KOPT-K1 (cell line): ENCODE measurements around the gene MINK1.
A peak's percentile ranks its signal among the peaks of the same experiment; 100 is the strongest.

Experiments
- H3K27ac ChIP-seq: fragments of 200-600 bp; sonication (generic); 2 replicates; pipeline ENCODE4 v1.5.1; 2016; ENCODE audit warnings: antibody characterized with exemption, mild to moderate bottlenecking, low read depth, low read length; ENCODE audit not compliant: poor library complexity, severe bottlenecking
- H3K36me3 ChIP-seq: fragments of 200-600 bp; sonication (generic); 2 replicates; pipeline ENCODE4 v1.5.1; 2017; ENCODE audit warnings: antibody characterized with exemption, mild to moderate bottlenecking, low read length, moderate library complexity; ENCODE audit not compliant: insufficient read depth
- H3K9me3 ChIP-seq: fragments of 200-600 bp; sonication (generic); 2 replicates; pipeline ENCODE4 v1.5.1; 2017; ENCODE audit warnings: antibody characterized with exemption, low read length, mild to moderate bottlenecking; ENCODE audit not compliant: insufficient read depth, poor library complexity, severe bottlenecking

Gene MINK1

GRCh38 chr17:4933646-4934045 lies 100.5 kb downstream of the MINK1 start:
- H3K9me3 ChIP-seq = no peaks in the 10 kb centered on the region

DNA sequence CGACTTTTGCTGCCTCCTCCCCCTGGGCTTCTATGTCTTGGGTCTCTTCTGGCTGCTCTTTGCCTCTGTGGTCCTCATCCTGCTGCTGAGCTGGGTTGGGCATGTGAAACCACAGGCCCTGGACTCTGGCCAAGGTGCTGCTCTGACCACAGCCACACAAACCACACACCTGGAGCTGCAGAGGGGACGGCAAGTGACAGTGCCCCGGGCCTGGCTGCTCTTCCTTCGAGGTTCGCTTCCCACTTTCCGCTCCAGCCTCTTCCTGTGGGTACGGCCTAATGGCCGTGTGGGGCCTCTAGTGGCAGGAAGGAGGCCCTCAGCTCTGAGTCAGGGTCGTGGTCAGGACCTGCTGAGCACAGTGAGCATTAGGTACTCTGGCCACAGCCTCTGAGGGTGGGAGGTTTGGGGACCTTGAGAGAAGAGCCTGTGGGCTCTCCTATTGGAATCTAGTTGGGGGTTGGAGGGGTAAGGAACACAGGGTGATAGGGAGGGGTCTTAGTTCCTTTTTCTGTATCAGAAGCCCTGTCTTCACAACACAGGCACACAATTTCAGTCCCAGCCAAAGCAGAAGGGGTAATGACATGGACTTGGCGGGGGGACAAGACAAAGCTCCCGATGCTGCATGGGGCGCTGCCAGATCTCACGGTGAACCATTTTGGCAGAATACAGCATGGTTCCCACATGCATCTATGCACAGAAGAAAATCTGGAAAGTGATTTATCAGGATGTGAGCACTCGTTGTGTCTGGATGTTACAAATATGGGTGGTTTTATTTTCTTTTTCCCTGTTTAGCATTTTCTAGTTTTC lies 101.2 kb downstream of the MINK1 start:
- H3K27ac ChIP-seq = no peak overlapping the region
- H3K36me3 ChIP-seq = peaks cover 62% of the 10 kb centered on the region

More at GRCh38 chr17:4933646-4934045, 100.5 kb downstream of the MINK1 start:
- Histone ChIP-seq H3K27ac (no peak overlapping the region), H3K36me3 (peaks cover 68% of the 10 kb centered on the region)

GRCh38 chr17:4935650-4936049 lies 102.5 kb downstream of the MINK1 start:
- peaks cover 51% of the 10 kb centered on the region for H3K36me3 ChIP-seq
- H3K27ac ChIP-seq = no peak overlapping the region
- H3K9me3 ChIP-seq = no peaks in the 10 kb centered on the region

More for the DNA sequence above, 101.2 kb downstream of the MINK1 start:
- H3K9me3 ChIP-seq = no peaks in the 10 kb centered on the region

- Histone ChIP-seq H3K36me3 (peaks cover 44% of the 10 kb centered on the region), H3K9me3 (no peaks in the 10 kb centered on the region), H3K27ac (no peak overlapping the region)
These were observed 103.3 kb downstream of the MINK1 start for GRCh38 chr17:4936436-4936835.

GRCh38 chr17:4937553-4937952 lies 104.4 kb downstream of the MINK1 start:
- Histone ChIP-seq H3K27ac (no peak overlapping the region), H3K36me3 (peaks cover 50% of the 10 kb centered on the region), H3K9me3 (no peaks in the 10 kb centered on the region)

DNA sequence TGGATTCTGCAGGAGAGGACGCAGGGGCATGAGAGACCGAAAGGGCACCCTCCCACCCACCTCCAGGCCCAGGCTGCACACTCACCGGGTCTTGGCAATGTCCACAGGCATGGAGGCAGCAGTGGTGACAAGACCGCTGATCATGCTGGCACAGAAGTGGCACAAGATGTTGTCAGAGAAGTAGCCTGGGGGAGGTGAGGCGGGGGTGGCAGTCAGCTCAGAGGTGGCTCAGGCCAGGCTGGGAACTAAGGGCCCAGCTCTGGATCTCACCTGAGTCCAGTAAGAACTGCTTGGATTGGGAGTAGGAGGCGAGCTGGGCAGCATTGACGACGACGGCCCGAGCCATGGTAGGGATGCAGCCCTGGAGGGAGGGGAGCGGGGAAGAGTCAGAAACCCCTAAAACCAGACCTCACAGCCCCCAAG lies 104.9 kb downstream of the MINK1 start:
- H3K36me3 ChIP-seq = peaks cover 50% of the 10 kb centered on the region
- H3K27ac ChIP-seq = peak overlapping the region; percentile 99
- H3K9me3 ChIP-seq = no peaks in the 10 kb centered on the region

DNA sequence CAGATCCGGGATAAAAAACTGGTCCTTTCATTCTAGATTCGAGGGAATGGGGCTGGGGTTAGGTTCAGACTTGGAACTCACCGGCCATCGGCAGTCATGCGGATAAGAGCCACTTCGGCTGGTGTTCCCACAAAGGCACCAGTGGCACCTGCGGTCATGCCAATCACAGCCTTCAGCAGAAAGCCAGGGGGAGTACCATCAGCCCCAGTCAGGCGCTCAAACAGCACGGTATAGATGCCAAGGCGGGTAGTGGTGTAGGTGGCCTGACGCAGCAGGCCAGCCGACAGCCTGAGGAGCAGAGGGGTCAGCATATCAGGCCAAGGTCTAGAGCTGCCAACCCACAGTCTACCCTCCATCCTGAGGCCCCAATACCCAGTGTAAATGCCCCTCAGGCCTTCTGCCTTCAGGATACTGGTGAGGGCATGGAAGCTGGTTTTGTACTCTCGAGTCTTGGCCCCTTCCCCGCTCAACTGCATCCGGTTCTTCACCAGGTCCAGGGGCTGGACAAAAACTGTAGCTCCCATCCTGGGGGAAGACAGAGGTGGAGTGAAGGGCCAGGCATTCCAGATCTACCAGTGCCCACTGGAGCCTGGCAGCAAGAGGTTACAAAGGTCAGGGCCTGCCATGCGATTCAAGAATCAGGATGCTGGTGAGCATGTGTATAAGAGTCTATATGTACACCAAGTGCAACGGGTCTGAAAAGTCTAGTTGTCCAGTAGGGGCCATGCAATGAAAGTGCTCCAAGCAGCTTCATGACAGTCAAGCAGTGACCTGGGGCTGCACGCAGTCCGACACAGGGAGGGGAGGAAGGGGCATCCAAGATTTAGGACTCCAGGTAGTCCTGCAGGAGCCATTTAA lies 105.8 kb downstream of the MINK1 start:
- Histone ChIP-seq H3K27ac (peak overlapping the region; percentile 99), H3K9me3 (no peaks in the 10 kb centered on the region), H3K36me3 (peaks cover 55% of the 10 kb centered on the region)

DNA sequence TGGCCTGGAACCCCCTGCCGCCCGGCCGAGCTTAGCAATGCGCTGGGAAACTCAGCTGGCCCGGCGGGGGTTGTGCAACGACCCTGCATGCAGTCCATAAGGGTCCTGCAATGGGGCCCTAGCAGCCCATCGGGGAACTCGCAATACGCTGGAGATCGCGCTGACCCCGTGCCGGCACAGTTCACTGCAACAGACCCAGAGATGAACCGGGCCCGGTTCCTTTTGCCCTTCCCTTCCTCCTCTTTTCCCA lies 106.3 kb downstream of the MINK1 start:
- Histone ChIP-seq H3K27ac (peak overlapping the region; percentile 99), H3K36me3 (peaks cover 60% of the 10 kb centered on the region), H3K9me3 (no peaks in the 10 kb centered on the region)

GRCh38 chr17:4939796-4940554 lies 106.8 kb downstream of the MINK1 start, which contains the start of the genes RNF167 and SLC25A11:
Gene RNF167, plus strand, starts transcription at chr17:4940268. Its CDS starts 642 bp downstream, at chr17:4940910.
Gene SLC25A11, minus strand, starts transcription at chr17:4940046. Its CDS starts 136 bp downstream, at chr17:4939910.
- H3K36me3 ChIP-seq = peaks cover 65% of the 10 kb centered on the region

DNA sequence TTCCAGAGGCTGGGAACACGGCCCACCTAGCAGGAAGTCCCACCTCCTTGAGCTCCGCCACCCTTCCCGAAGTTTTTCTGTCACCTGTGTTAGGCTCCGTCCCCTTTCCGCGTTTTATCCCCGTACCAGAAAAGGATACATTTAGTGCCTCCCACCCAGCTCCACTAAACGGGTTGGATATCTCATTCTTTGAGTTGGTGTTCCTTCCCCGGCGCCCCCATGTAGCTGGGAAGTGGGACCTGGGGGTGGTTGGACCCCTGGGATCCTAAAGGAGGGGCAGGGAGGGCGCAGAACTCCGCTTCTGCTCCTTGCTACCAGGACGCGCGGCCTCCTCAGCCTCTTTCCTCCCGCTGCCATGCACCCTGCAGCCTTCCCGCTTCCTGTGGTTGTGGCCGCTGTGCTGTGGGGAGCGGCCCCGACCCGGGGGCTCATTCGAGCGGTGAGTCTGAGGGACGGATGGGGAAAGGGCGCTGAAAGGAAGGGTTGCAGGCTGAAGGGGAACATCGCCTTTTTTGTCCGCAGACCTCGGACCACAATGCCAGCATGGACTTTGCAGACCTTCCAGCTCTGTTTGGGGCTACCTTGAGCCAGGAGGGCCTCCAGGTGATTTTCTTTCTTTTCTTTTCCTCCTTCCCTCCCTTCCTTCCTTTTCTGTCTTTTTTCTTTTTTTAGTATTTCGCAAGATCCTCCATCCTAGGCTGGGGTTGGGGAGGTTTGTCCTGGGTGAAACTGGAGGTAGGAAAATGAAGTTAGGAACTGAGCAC lies 107.6 kb downstream of the MINK1 start:
- Histone ChIP-seq H3K27ac (peak overlapping the region; percentile 99), H3K36me3 (peaks cover 68% of the 10 kb centered on the region)

More at GRCh38 chr17:4939796-4940554, 106.8 kb downstream of the MINK1 start, which contains the start of the genes RNF167 and SLC25A11:
- no peaks in the 10 kb centered on the region for H3K9me3 ChIP-seq
- peak within 1 kb of the TSS; percentile 99 for H3K27ac ChIP-seq

DNA sequence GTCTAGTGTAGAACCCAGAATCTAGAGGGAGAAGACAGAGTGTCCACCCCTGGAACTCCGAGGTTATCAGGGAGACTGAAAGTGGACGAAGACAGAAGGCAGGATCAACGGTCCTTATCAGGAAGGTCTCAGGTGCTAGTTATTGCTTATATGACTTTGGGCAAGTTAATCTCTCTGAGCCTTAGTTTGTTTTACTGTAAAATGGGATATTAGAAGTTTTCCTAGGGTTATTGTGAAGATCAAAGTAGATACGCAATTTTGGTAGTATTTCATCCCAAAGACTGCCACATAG lies 108.1 kb downstream of the MINK1 start:
- peaks cover 68% of the 10 kb centered on the region for H3K36me3 ChIP-seq
- H3K9me3 ChIP-seq = no peaks in the 10 kb centered on the region
- H3K27ac ChIP-seq = peak overlapping the region; percentile 99

More for the DNA sequence above, 107.6 kb downstream of the MINK1 start:
- H3K9me3 ChIP-seq = no peaks in the 10 kb centered on the region

GRCh38 chr17:4942760-4943508 lies 109.8 kb downstream of the MINK1 start:
- H3K27ac ChIP-seq = peak overlapping the region; percentile 99
- no peaks in the 10 kb centered on the region for H3K9me3 ChIP-seq
- peaks cover 66% of the 10 kb centered on the region for H3K36me3 ChIP-seq

- Histone ChIP-seq H3K9me3 (no peaks in the 10 kb centered on the region), H3K27ac (peak overlapping the region; percentile 99), H3K36me3 (peaks cover 59% of the 10 kb centered on the region)
These were observed 111.0 kb downstream of the MINK1 start for GRCh38 chr17:4944163-4944553.
